Right lobe of liver (tissue), 6 donors: Measurements from ENCODE around the gene RASSF8. TPM values are rescaled to one million over a fixed set of nuclear protein-coding genes. Genes with fewer than 3 reads are reported as not detected.

Experiments used
- ATAC-seq, 4 donors: fragments of 200-7000 bp; cut with Tn5 transposase; one replicate each; pipeline ENCODE4 v1.9.1; 2020; ENCODE audit warnings: mild to moderate bottlenecking in 4 of 4, moderate library complexity in 4 of 4
- DNase-seq, 3 donors: peaks; one replicate each; pipeline ENCODE4 v3.0.0-alpha.2; 2020
- H3K27ac ChIP-seq, 3 donors: fragments of 200-600 bp; one replicate each; pipeline ENCODE4 v1.8.0; 2022
- H3K27me3 ChIP-seq, 2 donors: fragments of 200-600 bp; one replicate each; pipeline ENCODE4 v1.8.0; 2022
- H3K36me3 ChIP-seq, 4 donors: fragments of 200-600 bp; sonication (generic) in 1 of 4; one replicate each; pipeline versions ENCODE4 v1.5.1 to v1.8.0; 2017 to 2022; ENCODE audit warnings: control low read depth in 1 of 4
- H3K4me1 ChIP-seq, 4 donors: fragments of 200-600 bp; sonication (generic) in 1 of 4; one replicate each; pipeline versions ENCODE4 v1.5.1 to v1.8.0; 2017 to 2022; ENCODE audit warnings: control low read depth in 1 of 4
- H3K4me3 ChIP-seq, 3 donors: fragments of 200-600 bp; one replicate each; pipeline ENCODE4 v1.8.0; 2022
- H3K9me3 ChIP-seq, 4 donors: fragments of 200-600 bp; sonication (generic) in 1 of 4; one replicate each; pipeline versions ENCODE4 v1.5.1 to v1.8.0; 2017 to 2022; ENCODE audit warnings: control low read depth in 1 of 4
- POLR2A ChIP-seq: fragments of 450-650 bp; IDR thresholded peaks from one replicate; pipeline ENCODE4 v1.6.1; 2017; ENCODE audit warnings: antibody characterized with exemption, mild to moderate bottlenecking
- WGBS: methylation state at CpG from one replicate; pipeline ENCODE4 v1.1.6; 2018; ENCODE audit warnings: low coverage, low lambda C conversion rate; ENCODE audit not compliant: insufficient coverage; ENCODE audit errors: missing lambda C conversion rate; 5-methylcytosine and 5-hydroxymethylcytosine counted together
- intact Hi-C, 2 donors: fragments of 100-400 bp; cut with DNase I; formaldehyde crosslinking; loops; one replicate each; pipeline versions ENCODE4 v1.11.2 to v1.14.1; 2022
- total RNA-seq, 6 experiments: library from RNA; depleted of rRNA in 2 of 6; stranded (reverse); fragments of >200 nt in 2 of 6; fragmentation: NEBNext Ultra II Directional in 3 of 6; extraction: Animal tissue kit (Norgen Biotek cat#: 25700) in 3 of 6; gene quantifications; one replicate each; pipeline versions ENCODE4 v1.1.0 to v1.2.4, GENCODE V29; 2016 to 2023
- TF ChIP-seq, protein P1 (sequence below), 4 donors: fragments of 200-600 bp in 3 of 4; fragments of 450-650 bp in 1 of 4; IDR thresholded peaks; one replicate each; pipeline versions ENCODE4 v1.5.1 to v1.8.0; 2016 to 2022; ENCODE audit warnings: antibody characterized with exemption in 4 of 4, mild to moderate bottlenecking in 2 of 4
- donor health status: DM: no; HTN: yes; CAD: no.
- donor health status: DM: no; HTN: no; CAD: no.
- donor health status: DM: no; HTN: no; CAD: no.
- donor health status: DM: no; HTN: yes; CAD: no.
- donor health status: DM: no; HTN: yes; CAD: no.

The RASSF8 gene
- total RNA-seq, 6 experiments from 2014 or later: 3.9 to 12.4 (median 7.3) TPM

DNA sequence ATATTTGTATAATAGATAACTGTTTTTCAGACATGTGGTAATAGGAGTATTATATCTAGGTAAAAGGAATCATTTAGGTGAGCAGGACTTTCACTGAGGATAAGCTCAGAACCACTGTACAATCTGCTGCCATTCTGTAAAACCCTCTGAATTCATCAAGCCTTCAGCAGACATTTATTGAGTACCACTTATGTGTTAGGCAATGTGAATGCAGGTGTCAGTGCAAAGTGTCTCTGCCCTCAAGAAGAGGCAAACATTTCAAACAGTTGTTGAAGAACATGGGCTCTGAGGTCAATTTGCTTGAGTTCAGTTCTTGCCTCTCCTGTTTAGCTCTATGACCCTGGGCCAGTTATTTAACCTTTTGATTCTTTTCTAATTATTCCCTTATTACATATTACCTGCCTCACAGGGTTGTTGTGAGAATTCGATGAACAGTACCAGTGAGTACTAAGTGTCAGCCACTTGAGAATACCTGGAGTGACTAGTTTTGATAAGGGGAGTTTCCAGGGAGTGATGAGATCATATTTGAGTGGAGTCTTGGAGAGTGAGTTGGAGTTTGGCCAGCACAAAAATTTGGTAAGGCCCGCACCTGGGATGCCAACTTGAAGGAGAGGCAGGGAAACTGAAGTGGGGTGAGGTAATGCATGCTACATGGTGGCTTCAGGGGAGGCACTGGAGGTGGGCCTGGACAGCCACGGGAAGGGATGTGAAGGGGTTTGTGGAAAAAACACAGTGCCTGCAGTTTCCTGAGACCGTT, 33.7 kb downstream of the RASSF8 start:
- DNase-seq: no peak
- H3K36me3 ChIP-seq: no peaks in the 10 kb centered on the region
- H3K4me1 ChIP-seq: no peaks in the 10 kb centered on the region
- no peak overlapping the region for H3K4me3 ChIP-seq
- H3K27ac ChIP-seq: no peak overlapping the region
- intact Hi-C loops: no loop called here
- no peaks in the 10 kb centered on the region for H3K9me3 ChIP-seq
- no peak for TF ChIP-seq POLR2A
- TF ChIP-seq, protein P1, sequence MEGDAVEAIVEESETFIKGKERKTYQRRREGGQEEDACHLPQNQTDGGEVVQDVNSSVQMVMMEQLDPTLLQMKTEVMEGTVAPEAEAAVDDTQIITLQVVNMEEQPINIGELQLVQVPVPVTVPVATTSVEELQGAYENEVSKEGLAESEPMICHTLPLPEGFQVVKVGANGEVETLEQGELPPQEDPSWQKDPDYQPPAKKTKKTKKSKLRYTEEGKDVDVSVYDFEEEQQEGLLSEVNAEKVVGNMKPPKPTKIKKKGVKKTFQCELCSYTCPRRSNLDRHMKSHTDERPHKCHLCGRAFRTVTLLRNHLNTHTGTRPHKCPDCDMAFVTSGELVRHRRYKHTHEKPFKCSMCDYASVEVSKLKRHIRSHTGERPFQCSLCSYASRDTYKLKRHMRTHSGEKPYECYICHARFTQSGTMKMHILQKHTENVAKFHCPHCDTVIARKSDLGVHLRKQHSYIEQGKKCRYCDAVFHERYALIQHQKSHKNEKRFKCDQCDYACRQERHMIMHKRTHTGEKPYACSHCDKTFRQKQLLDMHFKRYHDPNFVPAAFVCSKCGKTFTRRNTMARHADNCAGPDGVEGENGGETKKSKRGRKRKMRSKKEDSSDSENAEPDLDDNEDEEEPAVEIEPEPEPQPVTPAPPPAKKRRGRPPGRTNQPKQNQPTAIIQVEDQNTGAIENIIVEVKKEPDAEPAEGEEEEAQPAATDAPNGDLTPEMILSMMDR (IDR thresholded peaks at IDR 0.05): no peak
- ATAC-seq: no peak
- no peaks in the 10 kb centered on the region for H3K27me3 ChIP-seq
- 86% methylated on average over 2 of the region's 4 CpGs for WGBS

DNA sequence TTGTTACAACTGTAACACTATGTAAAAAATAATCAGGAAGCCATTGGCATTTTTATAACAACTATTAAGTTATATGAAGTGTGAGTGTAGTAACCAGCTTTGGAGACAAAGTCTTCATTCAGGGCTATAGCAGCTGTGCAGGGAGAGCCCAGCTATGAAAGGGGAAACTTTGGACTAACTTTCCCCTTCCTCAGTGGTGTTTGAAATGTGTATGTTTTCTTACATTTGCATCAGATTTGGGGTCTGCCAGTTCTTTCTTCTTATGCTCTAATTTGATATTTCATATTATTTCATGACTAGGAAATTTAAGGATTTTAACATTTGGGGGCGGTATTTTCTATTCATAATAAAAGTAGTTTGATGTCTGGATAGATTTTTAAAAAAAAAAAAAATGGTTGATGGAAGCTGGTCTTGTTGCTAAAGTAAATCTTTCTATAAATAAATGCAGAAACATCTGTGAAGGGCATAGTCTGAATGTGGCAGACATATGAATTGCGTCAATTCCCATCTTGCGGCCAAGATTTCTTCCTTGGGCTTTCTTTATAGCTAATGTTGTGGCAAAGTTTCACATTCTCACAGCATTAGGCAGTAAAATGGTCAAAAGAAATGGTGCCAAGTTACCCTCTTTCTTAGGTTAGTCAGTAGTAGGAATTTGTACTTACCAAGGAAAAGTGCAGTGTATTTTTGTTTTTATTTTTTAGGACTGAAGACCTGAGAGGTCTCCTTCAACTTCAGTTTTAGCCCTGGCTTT, 35.6 kb downstream of the RASSF8 start:
- ATAC-seq: no peak
- H3K27ac ChIP-seq: no peak overlapping the region
- 82% methylated on average over 3 of the region's 3 CpGs for WGBS

DNA sequence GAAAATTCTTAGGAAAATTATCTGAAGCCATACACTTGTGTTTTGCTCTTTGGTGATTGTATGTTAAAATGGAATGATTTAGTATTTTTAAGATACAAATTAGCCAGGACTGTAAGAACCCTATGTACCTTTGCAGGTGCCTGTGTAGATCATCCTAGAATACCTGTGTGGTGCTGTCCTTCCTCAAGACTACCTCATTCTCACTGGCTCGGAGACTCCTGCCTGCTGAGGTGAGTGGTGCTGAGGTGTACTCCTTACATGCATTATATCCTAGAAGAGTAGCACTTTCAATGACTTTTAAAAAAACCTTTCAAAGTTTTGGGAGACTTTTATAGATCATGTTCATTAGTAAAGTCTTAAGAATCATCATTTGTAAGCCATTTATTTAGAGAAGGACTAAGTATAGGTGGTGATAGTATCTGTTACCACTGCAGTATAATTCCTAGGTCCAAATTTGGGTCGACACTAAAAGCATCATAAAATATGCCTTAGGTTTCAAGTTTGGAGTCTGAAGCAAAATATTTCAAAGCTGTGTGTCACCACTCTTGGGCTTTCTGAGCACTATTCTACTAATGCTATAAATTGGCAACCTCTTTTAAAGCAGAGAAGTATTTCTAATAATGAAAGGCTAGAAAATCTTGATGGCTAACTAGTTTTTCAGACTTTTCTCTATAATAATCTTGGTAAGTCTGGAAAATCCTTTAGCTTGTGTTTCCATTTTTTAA, 36.6 kb downstream of the RASSF8 start:
- ATAC-seq (no peak), DNase-seq (no peak)
- intact Hi-C loops: no loop called here
- no peaks in the 10 kb centered on the region for H3K9me3 ChIP-seq
- TF ChIP-seq, protein P1 (IDR thresholded peaks at IDR 0.05): no peak
- no peaks in the 10 kb centered on the region for H3K36me3 ChIP-seq
- H3K4me1 ChIP-seq: no peaks in the 10 kb centered on the region
- WGBS: 89% methylated on average over 2 of the region's 2 CpGs
- H3K27ac ChIP-seq: no peak overlapping the region
- no peaks in the 10 kb centered on the region for H3K27me3 ChIP-seq
- H3K4me3 ChIP-seq: no peak overlapping the region

More for the DNA sequence above, 35.6 kb downstream of the RASSF8 start:
- no peak for DNase-seq
- no peaks in the 10 kb centered on the region for H3K27me3 ChIP-seq
- H3K9me3 ChIP-seq: no peaks in the 10 kb centered on the region
- H3K4me3 ChIP-seq: no peak overlapping the region
- intact Hi-C loops: no loop called here
- TF ChIP-seq POLR2A: no peak
- TF ChIP-seq, protein P1 (IDR thresholded peaks at IDR 0.05): no peak
- no peaks in the 10 kb centered on the region for H3K36me3 ChIP-seq
- no peaks in the 10 kb centered on the region for H3K4me1 ChIP-seq

GRCh38 chr12:25995906-25996305, 37.4 kb downstream of the RASSF8 start:
- H3K27ac ChIP-seq: no peak overlapping the region
- WGBS: 90% methylated on average over 2 of the region's 2 CpGs
- intact Hi-C loops: no loop called here
- DNase-seq: no peak
- no peaks in the 10 kb centered on the region for H3K27me3 ChIP-seq
- H3K4me3 ChIP-seq: no peak overlapping the region
- no peak for ATAC-seq
- TF ChIP-seq, protein P1 (IDR thresholded peaks at IDR 0.05): no peak
- no peak for TF ChIP-seq POLR2A
- no peaks in the 10 kb centered on the region for H3K4me1 ChIP-seq
- H3K9me3 ChIP-seq: no peaks in the 10 kb centered on the region
- H3K36me3 ChIP-seq: no peaks in the 10 kb centered on the region
